ENCODE data around the gene KIF16B. TPM values are rescaled to one million over a fixed set of nuclear protein-coding genes. Genes with fewer than 3 reads are reported as not detected.
"Not testable (repeated sequence)": the region's sequence is repeated elsewhere in the genome, so short reads cannot be mapped to it uniquely, and the experiment has no call there.

KIF16B gene
- total RNA-seq, 1 donor, result 6.2 TPM

- no peak for DNase-seq (ENCODE audit: low read depth in 2 of 3, low spot score in 2 of 3)
These were observed 343.4 kb downstream of the KIF16B start for GRCh38 chr20:16229813-16230212.

- DNase-seq (ENCODE audit: low read depth in 2 of 3, low spot score in 2 of 3), result no peak
These were observed 344.5 kb downstream of the KIF16B start for GRCh38 chr20:16228722-16229121.

- not testable (repeated sequence) for DNase-seq (ENCODE audit: low read depth in 2 of 3, low spot score in 2 of 3)
These were observed 346.3 kb downstream of the KIF16B start for GRCh38 chr20:16226961-16227360.

GRCh38 chr20:16224836-16225235 is 348.4 kb downstream of the KIF16B start:
- DNase-seq (ENCODE audit: low read depth in 2 of 3, low spot score in 2 of 3), result no peak

- no peak for DNase-seq (ENCODE audit: low read depth in 2 of 3, low spot score in 2 of 3)
These were observed 350.3 kb downstream of the KIF16B start for GRCh38 chr20:16222859-16223411.

Other genes starting within 250 kb of the KIF16B start
- gene SNRPB2, start 156.6 kb upstream of the KIF16B start, total RNA-seq, result 10.5 TPM
- not detected for gene OTOR, start 174.9 kb upstream of the KIF16B start, total RNA-seq